ENCODE results near the gene TMEM129.

DNA sequence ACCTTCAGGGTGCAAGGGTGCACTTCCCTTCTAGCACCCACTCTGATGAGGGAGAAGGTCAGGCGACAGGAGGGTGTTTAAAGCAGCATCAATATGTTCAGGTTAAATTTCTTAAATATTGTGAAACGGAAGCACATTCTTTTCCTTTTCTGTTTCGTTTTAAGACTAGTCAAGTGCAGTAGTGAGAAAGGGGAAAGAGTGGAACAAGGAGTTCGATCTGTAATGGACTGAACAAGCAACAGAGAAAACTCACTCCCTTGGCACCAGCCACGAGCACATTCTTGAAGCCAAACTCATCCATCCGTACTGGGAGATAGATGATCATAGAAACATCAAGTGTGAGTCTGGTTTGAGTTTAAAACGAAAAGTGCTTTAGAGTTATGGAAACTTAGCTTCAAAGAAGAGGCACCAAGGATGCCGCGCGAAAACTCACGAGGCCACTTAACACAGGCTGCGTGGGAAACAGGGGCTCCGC lies 37.8 kb downstream of the TMEM129 start:
- TF ChIP-seq POLR2AphosphoS5 (IDR thresholded peaks at IDR 0.05; ENCODE audit: low read depth, low read length) (no peak), POLR2A (IDR thresholded peaks at IDR 0.05; ENCODE audit: low read depth, low read length) (no peak), TAF1 (IDR thresholded peaks at IDR 0.05; ENCODE audit: borderline replicate concordance, low read depth, low read length) (no peak)

Measured in GM12892 (cell line).